GM12801 (cell line): ENCODE data around the gene ZNF521.

ENCODE experiments used
- CTCF ChIP-seq: IDR thresholded peaks from one replicate; pipeline ENCODE4 v1.5.1; 2011; ENCODE audit warnings: control low read depth; ENCODE audit not compliant: insufficient read length; ENCODE audit errors: extremely low read depth

ZNF521 gene

GRCh38 chr18:25239151-25239550 lies 112.8 kb downstream of the ZNF521 start:
- TF ChIP-seq CTCF, result no peak

- TF ChIP-seq CTCF, result no peak
Observed at GRCh38 chr18:25237571-25238267, 114.2 kb downstream of the ZNF521 start.

GRCh38 chr18:25236736-25237135 lies 115.2 kb downstream of the ZNF521 start:
- no peak for TF ChIP-seq CTCF

GRCh38 chr18:25235401-25236042 lies 116.4 kb downstream of the ZNF521 start:
- TF ChIP-seq CTCF, result no peak

- no peak for TF ChIP-seq CTCF
Observed at GRCh38 chr18:25234740-25235345, 117.1 kb downstream of the ZNF521 start.

GRCh38 chr18:25234322-25234639 lies 117.7 kb downstream of the ZNF521 start:
- TF ChIP-seq CTCF, result no peak

GRCh38 chr18:25233528-25234321 lies 118.2 kb downstream of the ZNF521 start:
- TF ChIP-seq CTCF, result no peak
